DLD1 (cell line): ENCODE measurements around the gene ATP6V0B.

Experiments used
- in situ Hi-C: cut with HindIII; loops from 2 replicates; pipeline ENCODE4 v1.10.0; 2017; ENCODE audit warnings: low sequenced_read_pairs

ATP6V0B gene

DNA sequence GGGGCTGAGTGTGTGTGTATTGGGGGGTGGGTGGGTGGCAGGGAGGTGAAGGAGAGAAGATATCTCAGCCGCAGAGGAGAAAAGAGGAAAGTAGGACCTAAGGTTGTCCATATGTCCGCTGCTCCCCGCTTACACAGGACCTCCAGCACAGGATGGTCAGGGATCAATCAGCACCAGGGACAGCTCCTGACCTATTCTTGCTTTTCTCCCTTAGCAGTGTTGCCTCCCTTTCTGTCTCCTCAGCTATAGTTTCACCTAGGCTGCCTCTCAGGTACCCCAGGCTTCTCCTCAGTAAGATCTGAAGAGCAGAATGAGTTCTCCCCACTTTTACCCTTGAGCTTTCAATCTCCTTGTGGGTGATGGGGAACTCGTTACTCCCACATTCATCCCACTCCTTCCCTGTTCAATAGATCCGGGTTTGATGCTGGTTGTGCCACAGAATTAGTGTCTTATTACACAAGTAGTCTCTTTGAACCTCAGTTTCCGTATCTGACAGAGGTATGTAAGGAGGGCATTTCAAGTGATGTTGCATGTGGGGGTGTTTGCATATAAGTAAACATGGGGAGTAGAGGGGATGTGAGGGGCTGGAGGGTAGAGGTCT lies 6.3 kb upstream of the ATP6V0B start:
- in situ Hi-C loops, result no loop called here

DNA sequence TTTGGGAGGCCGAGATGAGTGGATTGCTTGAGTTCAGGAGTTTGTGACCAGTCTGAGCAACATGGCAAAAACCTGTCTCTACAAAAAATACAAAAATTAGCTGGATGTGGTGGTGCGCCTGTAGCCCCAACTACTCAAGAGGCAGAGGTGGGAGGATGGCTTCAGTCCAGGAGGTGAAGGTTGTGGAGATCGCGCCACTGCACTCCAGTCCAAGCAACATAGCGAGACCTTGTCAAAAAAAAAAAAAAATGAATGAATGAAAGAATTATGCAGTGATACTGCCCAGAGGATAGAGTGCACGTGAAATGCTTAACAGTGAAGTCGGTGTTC lies 5.4 kb upstream of the ATP6V0B start:
- in situ Hi-C loops, result no loop called here

DNA sequence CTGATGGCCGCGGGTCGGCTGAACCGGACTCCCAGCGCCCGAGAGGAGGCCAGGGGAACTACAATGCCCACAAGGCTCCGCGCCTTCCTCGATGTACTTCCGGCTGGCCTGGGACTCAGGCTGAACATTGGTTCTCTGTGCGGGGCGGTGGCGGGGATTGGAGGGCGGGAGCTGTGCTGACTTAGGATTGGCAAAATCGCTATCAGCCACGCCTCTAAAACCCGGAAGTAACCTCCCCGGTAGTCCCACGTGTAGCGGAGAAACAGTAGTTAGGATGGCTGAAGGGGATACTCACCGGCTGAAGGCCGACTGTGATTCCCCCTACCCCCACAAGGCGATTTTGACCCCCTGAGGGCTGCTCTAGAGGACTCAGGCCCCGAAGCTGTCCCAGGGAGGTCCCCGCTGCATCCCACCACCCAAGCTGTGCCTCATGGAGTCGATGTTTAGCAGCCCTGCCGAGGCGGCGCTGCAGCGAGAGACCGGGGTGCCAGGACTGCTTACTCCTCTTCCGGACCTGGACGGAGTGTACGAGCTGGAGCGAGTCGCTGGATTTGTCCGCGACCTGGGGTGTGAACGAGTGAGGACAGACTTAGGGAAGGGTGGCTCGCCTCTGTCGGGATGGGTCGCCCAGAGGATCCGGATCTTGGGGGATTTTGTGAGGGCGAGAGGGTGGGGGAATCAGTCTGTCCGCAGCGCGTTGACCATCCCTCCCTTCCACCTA lies 4.9 kb upstream of the ATP6V0B start, which contains the start of gene DPH2:
Gene DPH2, plus strand, starts transcription at position 265 of the 721 bp plus-strand sequence. Its CDS starts 166 bp downstream, at position 431.
- in situ Hi-C loops, result loop anchor here (5.0 kb wide), 1 partner anchor 203 kb away; no protein-coding TSS in a partner anchor

DNA sequence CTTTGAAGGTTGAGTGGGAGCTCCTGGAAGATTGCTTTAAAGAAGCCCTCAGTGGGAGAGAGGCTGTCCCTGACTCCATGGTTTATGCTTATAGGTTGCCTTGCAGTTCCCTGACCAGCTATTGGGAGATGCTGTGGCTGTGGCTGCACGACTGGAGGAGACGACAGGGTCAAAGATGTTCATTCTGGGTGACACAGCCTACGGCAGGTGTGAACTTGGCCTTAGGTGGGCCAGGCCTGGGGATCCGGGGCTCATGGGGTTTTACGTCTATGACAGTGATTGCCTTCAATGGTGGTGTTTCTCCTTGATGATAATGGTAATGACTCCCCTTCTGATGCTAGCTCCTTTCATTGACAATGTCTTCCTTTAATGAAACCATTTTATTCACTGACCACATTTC lies 4.3 kb upstream of the ATP6V0B start:
- in situ Hi-C loops, result loop anchor here (5.0 kb wide), 1 partner anchor 203 kb away; no protein-coding TSS in a partner anchor

DNA sequence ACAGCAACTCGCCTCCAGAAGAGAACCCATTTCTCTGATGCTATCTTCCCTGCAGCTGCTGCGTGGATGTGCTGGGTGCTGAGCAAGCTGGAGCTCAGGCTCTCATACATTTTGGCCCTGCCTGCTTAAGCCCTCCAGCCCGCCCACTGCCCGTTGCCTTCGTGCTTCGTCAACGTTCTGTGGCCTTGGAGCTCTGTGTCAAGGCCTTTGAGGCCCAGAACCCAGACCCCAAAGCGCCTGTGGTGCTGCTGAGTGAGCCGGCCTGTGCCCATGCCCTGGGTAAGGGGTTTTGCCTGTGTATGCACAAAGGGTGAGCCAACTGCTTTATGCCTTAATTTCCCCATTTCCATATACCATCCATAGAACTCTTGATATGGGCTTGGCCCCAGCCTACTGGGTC lies 3.8 kb upstream of the ATP6V0B start:
- in situ Hi-C loops, result loop anchor here (5.0 kb wide), 1 partner anchor 204 kb away; no protein-coding TSS in a partner anchor

DNA sequence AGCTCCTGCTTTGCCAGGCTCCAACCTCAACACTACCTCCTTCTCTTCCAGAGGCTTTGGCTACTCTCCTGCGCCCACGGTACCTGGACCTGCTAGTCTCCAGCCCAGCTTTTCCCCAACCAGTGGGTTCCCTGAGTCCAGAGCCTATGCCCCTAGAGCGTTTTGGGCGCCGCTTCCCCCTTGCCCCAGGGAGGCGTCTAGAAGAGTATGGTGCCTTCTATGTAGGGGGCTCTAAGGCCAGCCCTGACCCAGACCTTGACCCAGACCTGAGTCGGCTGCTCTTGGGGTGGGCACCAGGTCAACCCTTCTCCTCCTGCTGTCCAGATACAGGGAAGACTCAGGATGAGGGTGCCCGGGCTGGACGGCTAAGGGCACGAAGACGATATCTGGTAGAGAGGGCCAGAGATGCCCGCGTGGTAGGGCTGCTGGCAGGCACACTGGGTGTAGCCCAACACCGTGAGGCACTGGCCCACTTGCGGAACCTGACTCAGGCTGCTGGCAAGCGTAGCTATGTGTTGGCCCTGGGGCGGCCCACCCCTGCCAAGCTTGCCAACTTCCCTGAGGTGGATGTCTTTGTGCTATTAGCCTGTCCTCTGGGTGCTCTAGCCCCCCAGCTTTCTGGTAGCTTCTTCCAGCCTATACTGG lies 3.3 kb upstream of the ATP6V0B start:
- in situ Hi-C loops, result loop anchor here (5.0 kb wide), 1 partner anchor 204 kb away; no protein-coding TSS in a partner anchor

DNA sequence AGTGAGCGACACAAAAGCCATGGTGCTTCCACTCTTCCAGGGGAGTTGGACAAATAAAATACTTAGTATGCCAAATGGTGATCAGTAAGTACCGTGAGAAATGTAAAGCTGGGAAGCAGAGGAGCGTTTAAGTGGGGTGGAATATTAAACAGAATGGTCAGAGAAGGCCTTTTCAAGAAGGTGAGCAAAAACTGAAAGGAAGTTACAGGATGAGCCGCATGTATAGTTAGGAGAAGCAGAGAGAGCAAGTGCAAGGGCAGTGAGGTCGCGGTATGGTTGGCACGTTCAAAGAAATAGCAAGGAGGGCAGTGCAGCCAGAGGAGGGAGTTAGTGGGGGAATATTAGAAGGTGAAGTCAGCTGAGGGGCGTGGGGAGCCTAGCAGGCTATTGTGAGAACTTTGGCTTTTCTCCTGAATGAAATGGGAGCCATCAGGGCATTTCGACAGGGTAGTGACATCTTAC lies 748 bp upstream of the ATP6V0B start:
- in situ Hi-C loops, result loop anchor here (5.0 kb wide), 1 partner anchor 207 kb away; no protein-coding TSS in a partner anchor

DNA sequence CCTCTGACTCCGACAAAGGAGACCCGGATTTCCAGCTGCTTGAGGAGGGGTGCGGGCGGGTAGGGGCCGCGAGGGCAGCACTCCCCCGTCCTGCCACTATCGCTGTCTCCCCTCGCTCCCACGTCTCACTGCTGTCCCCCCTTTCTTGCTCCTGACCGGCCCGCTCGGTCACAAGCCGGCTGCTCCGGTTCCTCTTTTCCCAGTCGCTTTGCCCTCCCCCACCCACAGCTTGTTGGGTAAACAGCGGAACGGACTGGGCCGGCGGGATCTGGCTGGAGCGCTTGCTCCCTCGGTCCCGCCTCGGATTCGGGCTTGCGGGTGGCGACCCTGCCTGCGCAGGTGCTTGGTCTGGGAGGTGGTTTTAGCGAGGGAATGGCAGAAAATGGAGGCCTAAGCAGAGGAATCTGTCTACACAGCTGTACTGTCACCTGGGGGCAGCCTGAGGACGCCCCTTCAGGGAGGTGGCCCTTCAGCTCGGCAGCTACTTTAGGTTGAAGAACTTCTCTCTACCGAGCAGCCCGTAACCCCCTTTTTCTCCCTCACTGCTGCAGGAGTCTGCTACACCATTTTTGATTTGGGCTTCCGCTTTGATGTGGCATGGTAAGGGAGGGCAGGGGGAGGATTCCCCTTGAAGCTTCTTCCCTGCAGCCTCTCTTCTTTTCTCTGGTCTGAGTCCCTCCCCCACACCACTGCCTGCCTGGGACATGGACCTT lies 645 bp downstream of the ATP6V0B start:
- in situ Hi-C loops, result no loop called here

DNA sequence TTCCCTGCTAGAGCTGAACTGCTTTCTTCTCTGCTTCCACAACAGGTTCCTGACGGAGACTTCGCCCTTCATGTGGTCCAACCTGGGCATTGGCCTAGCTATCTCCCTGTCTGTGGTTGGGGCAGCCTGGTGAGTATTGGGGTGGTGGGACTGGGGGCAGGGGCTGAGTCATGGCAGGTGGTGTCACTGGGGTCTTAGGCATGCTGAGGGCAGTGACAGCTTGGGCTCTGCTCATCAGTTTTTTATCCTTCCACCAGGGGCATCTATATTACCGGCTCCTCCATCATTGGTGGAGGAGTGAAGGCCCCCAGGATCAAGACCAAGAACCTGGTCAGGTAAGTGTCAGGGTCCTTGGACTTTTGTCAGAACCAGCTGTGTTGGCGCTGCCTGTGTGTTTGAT lies 1.3 kb downstream of the ATP6V0B start:
- in situ Hi-C loops, result no loop called here

DNA sequence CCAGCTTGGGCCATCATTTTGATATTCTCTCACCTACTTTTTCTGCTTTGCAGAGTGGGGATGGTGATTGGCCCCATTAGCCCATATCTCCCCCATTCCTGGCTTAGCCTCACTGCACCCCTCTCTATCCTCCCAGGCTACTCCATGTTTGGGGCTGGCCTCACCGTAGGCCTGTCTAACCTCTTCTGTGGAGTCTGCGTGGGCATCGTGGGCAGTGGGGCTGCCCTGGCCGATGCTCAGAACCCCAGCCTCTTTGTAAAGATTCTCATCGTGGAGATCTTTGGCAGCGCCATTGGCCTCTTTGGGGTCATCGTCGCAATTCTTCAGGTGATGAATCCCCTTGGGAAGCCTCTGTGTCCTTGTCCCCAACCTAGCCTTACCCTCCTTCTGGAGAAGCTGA lies 2.1 kb downstream of the ATP6V0B start:
- in situ Hi-C loops, result no loop called here

DNA sequence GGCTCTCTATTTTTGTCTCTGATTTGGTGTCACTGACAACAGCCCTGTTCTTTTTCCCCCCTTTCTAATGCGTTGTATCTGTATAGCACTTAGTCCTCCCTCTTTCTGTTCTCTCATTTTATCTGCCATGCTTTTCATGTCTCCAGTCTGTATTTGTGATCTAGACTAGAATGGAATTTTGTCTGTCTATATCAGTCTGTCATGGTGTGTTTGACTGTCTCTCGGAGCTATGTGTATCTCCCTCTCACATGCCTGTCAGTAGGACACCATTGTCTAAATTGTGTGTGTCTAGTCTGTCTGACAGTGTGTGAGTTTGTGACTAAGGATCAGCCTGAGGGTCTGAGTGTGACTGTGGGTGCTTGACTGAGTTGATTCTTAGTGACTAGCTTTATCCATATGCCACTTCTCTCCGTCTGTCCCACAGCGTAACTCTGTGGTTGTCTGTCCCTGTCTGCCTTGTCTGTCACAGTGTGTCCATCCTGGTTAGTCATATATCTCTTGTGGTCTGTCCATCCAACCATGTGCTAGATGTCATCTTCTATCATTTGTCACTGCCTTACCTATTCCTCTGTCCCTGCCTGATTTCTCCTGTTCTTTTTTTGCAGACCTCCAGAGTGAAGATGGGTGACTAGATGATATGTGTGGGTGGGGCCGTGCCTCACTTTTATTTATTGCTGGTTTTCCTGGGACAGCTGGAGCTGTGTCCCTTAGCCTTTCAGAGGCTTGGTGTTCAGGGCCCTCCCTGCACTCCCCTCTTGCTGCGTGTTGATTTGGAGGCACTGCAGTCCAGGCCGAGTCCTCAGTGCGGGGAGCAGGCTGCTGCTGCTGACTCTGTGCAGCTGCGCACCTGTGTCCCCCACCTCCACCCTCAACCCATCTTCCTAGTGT lies 2.9 kb downstream of the ATP6V0B start:
- in situ Hi-C loops, result no loop called here

DNA sequence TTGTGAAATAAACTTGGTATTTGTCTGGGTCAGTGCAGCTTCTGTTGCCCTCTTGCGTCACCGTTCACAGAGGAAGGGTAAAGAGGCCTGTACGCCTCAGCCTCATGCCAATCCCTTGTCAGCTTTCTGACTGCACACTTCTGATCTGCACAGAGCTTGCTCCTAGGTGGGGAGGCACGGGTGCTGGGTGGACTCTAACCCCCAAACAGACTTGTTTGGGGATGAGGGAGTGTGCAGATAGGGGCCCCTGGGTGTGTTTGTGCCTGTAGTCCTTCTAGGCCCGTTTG lies 3.4 kb downstream of the ATP6V0B start:
- in situ Hi-C loops, result no loop called here

DNA sequence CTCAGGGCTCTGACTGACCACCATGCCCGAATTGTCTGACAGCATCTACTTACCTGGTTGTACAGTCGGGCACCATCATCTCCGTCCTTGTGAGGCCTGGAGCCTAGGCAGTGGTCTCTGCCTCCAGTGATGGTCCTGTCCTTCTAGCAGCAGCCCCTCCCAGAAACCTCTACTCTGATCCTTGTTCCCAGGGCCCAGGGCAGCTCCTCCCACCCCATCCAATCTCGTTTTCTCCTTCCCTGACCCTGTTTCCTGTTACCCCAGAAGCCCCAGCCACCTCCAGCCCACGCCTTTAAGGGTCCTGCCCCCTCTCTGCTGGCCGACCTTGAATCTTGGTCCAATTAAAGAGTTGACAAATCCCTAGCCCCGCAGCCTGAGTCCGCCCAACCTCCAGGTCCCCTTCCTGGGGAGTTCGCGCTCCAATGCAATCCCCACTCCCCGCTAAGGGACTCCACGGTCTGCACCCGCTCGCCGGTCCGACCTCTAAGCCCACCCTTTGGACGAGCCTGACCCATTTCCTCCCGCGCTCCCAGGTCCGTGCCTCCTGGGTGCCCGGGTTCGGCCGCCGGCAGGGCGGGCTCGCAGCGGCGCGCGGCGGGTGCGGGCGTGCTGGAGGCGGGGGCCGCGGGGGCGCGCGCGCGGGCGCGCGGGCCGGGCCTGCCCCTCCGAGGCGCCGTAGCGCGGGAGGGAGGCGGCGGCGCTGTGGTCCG lies 3.9 kb downstream of the ATP6V0B start, which contains the start of gene B4GALT2:
Gene B4GALT2, plus strand, starts transcription at position 660 of the 710 bp plus-strand sequence. CDS start 1,951 bp downstream, outside the sequence.
- in situ Hi-C loops, result no loop called here

DNA sequence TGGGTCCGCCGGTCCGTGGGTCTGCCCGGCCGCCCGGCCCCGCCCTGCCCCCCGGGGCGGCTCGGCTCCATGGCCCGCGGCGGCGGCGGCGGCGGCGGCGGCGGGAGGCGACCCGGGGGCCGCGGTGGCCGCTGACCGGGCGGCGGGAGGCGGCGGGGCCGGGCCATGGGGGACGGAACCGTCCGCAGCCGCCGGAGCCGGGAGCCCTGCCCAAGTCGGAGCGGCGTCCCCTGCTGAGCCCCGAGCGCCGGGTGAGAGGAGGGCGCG lies 4.4 kb downstream of the ATP6V0B start:
- in situ Hi-C loops, result no loop called here

DNA sequence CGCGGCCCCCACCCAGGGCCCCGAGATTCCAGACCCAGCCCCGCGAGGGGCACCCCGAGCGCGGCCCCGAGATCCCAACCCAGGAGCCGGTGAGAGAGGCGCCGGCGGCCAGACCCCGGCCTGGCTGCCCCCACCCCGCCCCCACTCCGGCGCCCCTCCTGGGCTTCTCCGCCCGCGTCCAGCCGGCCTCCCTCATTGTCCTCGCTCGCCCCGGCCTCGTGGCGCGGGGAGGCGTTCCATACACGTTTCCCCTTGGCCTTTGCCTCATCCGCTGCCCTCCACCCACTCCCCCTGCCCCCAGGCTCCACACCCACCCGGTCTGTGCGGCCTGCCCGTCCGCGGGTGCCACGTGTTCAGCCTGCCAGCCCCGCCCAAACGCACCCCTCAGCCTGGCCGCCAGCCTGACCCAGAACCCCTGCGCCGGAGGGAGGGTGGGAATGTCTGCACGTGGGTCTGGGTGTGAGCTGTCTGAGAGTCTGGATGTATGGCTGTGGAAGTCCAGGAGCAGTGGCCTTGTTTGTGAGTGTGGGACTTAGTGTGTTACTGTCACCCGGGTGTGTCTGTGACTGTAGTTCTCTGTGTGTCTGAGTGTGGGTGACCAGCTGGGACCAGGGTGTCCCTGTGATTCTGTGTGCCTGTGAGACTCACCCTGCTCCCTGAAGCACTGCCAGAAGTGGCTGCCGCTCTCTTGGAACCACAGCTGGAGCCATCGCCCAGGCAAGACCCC lies 4.9 kb downstream of the ATP6V0B start:
- in situ Hi-C loops, result no loop called here

DNA sequence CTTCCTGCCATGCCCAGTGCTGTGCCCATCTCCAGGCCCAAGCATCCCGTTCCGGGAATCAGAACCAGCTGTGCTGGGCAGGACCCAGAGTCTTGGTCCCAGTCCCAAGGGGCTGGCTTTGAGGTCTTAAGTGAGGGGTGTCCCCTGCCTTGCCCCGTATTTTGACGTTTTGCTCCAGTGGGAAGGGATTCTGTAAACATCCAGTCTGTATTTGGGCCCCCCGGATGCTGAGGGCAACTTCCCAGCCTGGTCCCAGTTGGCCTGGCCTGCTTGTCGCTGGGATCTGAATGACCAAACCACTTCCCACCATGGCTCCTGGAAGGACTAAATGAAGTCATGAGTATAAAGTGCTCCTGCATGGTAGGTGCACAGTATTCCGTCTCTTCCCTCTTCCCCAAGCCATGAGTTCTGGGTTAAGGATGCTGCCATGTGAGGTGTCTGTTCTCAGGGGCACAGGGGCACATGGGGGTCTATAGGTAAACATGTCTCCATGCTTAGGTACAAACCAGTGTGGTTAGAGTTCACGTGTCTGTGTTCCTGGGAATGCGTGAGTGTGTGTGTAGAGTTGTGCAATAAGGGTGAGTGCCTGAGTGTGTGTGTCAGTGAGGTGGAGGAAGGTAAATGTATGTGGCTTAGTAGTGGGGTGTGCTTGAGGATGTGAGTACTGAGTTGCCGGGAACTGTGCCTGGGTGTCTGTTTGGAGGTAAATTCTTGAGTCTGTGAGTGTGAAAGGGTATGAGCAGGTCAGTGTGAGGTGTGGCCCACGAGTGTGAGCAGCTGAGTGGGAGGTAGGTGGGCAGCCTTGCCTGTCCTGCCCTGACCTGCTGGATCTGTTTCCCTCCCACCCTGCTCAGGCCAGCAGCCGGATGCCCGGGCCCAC lies 5.7 kb downstream of the ATP6V0B start:
- in situ Hi-C loops, result no loop called here

DNA sequence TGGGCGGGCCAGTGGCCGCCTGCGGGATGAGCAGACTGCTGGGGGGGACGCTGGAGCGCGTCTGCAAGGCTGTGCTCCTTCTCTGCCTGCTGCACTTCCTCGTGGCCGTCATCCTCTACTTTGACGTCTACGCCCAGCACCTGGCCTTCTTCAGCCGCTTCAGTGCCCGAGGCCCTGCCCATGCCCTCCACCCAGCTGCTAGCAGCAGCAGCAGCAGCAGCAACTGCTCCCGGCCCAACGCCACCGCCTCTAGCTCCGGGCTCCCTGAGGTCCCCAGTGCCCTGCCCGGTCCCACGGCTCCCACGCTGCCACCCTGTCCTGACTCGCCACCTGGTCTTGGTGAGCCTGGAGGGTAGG lies 6.4 kb downstream of the ATP6V0B start:
- in situ Hi-C loops, result no loop called here

DNA sequence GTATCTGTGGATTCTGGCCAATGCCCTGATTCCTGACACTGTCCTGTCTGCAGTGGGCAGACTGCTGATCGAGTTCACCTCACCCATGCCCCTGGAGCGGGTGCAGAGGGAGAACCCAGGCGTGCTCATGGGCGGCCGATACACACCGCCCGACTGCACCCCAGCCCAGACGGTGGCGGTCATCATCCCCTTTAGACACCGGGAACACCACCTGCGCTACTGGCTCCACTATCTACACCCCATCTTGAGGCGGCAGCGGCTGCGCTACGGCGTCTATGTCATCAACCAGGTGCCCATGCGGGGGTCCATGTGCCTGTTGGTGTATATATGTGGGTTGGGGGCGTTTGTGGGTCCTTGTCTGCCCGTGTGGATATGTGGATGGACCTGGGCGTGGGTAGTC lies 6.9 kb downstream of the ATP6V0B start:
- in situ Hi-C loops, result no loop called here
